Keratinocyte (primary cell): ENCODE measurements around the gene HS3ST3A1.

Experiments
- EZH2 ChIP-seq: IDR thresholded peaks from one replicate; pipeline ENCODE4 v1.6.1; 2012; ENCODE audit warnings: inconsistent platforms, mild to moderate bottlenecking, low read length, moderate library complexity
- TF ChIP-seq, protein P1 (sequence below), 3 experiments: IDR thresholded peaks in 1 of 3; conservative IDR thresholded peaks in 1 of 3; optimal IDR thresholded peaks in 1 of 3; 2 replicates in 2 of 3; 3 replicates in 1 of 3; pipeline versions ENCODE3 to v1.5.1; 2011; ENCODE audit warnings: low read length in 3 of 3, mild to moderate bottlenecking in 3 of 3, moderate library complexity in 2 of 3, control low read depth in 1 of 3, inconsistent platforms in 1 of 3; ENCODE audit not compliant: insufficient read depth in 2 of 3; ENCODE audit errors: extremely low read depth in 1 of 3

GRCh38 chr17:13523164-13523563 is 78.6 kb downstream of the HS3ST3A1 start:
- TF ChIP-seq, protein P1, sequence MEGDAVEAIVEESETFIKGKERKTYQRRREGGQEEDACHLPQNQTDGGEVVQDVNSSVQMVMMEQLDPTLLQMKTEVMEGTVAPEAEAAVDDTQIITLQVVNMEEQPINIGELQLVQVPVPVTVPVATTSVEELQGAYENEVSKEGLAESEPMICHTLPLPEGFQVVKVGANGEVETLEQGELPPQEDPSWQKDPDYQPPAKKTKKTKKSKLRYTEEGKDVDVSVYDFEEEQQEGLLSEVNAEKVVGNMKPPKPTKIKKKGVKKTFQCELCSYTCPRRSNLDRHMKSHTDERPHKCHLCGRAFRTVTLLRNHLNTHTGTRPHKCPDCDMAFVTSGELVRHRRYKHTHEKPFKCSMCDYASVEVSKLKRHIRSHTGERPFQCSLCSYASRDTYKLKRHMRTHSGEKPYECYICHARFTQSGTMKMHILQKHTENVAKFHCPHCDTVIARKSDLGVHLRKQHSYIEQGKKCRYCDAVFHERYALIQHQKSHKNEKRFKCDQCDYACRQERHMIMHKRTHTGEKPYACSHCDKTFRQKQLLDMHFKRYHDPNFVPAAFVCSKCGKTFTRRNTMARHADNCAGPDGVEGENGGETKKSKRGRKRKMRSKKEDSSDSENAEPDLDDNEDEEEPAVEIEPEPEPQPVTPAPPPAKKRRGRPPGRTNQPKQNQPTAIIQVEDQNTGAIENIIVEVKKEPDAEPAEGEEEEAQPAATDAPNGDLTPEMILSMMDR (optimal IDR thresholded peaks at IDR 0.05 in 1 of 3, IDR thresholded peaks at IDR 0.05 in 1 of 3, conservative IDR thresholded peaks at IDR 0.05 in 1 of 3; ENCODE audit: extremely low read depth in 1 of 3, insufficient read depth in 2 of 3, low read length in 3 of 3) = no peak
- TF ChIP-seq EZH2 = no peak
